ENCODE measurements around the gene RPGR.

RPGR gene

GRCh38 chrX:38318196-38318595, 9.1 kb downstream of the RPGR start:
- no peak for DNase-seq

GRCh38 chrX:38315186-38315585, 12.1 kb downstream of the RPGR start:
- no peak for DNase-seq

GRCh38 chrX:38313190-38313589, 14.1 kb downstream of the RPGR start:
- DNase-seq: no peak

- no peak for DNase-seq
Observed at GRCh38 chrX:38312436-38312835, 14.9 kb downstream of the RPGR start.

GRCh38 chrX:38311743-38312142, 15.6 kb downstream of the RPGR start:
- no peak for DNase-seq

GRCh38 chrX:38305971-38306370, 21.3 kb downstream of the RPGR start:
- DNase-seq: no peak

- DNase-seq: no peak
Observed at GRCh38 chrX:38304010-38304409, 23.3 kb downstream of the RPGR start.

GRCh38 chrX:38293741-38294140, 33.6 kb downstream of the RPGR start:
- DNase-seq: no peak

GRCh38 chrX:38287674-38288073, 39.6 kb downstream of the RPGR start:
- no peak for DNase-seq

- DNase-seq: no peak
Observed at GRCh38 chrX:38285649-38286048, 41.7 kb downstream of the RPGR start.

GRCh38 chrX:38282049-38282448, 45.3 kb downstream of the RPGR start:
- no peak for DNase-seq

- no peak for DNase-seq
Observed at GRCh38 chrX:38279188-38279587, 48.1 kb downstream of the RPGR start.

- no peak for DNase-seq
Observed at GRCh38 chrX:38278682-38279081, 48.6 kb downstream of the RPGR start.

- DNase-seq: no peak
Observed at GRCh38 chrX:38277802-38278201, 49.5 kb downstream of the RPGR start.

GRCh38 chrX:38277136-38277535, 50.2 kb downstream of the RPGR start:
- DNase-seq: no peak

GRCh38 chrX:38276089-38276488, 51.2 kb downstream of the RPGR start:
- DNase-seq: no peak

GRCh38 chrX:38275615-38276014, 51.7 kb downstream of the RPGR start:
- no peak for DNase-seq

- no peak for DNase-seq
Observed at GRCh38 chrX:38273453-38273852, 53.9 kb downstream of the RPGR start.

GRCh38 chrX:38271154-38271716, 56.1 kb downstream of the RPGR start:
- DNase-seq: no peak

- no peak for DNase-seq
Observed at GRCh38 chrX:38268011-38268410, 59.3 kb downstream of the RPGR start.

- no peak for DNase-seq
Observed at GRCh38 chrX:38262715-38263620, 64.3 kb downstream of the RPGR start.

GRCh38 chrX:38260231-38260630, 67.1 kb downstream of the RPGR start:
- DNase-seq: no peak

- DNase-seq: no peak
Observed at GRCh38 chrX:38256019-38256418, 71.3 kb downstream of the RPGR start.

GRCh38 chrX:38249965-38250364, 77.3 kb downstream of the RPGR start:
- no peak for DNase-seq

- no peak for DNase-seq
Observed at GRCh38 chrX:38247051-38247450, 80.3 kb downstream of the RPGR start.
